Skeletal muscle satellite cell (primary cell): Measurements from ENCODE around the gene PARD6B. TPM values are rescaled to one million over a fixed set of nuclear protein-coding genes. Genes with fewer than 3 reads are reported as not detected.

ENCODE experiments used
- H3K27me3 ChIP-seq: 2 replicates; pipeline ENCODE4 v1.7.0; 2013; ENCODE audit warnings: low read length; ENCODE audit not compliant: control insufficient read depth, insufficient read depth
- H3K36me3 ChIP-seq: 2 replicates; pipeline ENCODE4 v1.7.0; 2013; ENCODE audit warnings: mild to moderate bottlenecking, control low read depth, low read length; ENCODE audit not compliant: insufficient read depth
- H3K4me1 ChIP-seq: 2 replicates; pipeline ENCODE4 v1.7.0; 2013; ENCODE audit warnings: low read length; ENCODE audit not compliant: control insufficient read depth, insufficient read depth
- H3K4me2 ChIP-seq: 2 replicates; pipeline ENCODE4 v1.7.0; 2013; ENCODE audit warnings: mild to moderate bottlenecking, low read length
- H3K4me3 ChIP-seq: 2 replicates; pipeline ENCODE4 v1.7.0; 2013; ENCODE audit warnings: low read length
- H3K9ac ChIP-seq: 2 replicates; pipeline ENCODE4 v1.7.0; 2013; ENCODE audit warnings: mild to moderate bottlenecking, low read depth, low read length, moderate library complexity
- H3K9me3 ChIP-seq: replicated peaks from 2 replicates; pipeline ENCODE4 v1.7.0; 2013; ENCODE audit warnings: mild to moderate bottlenecking, control low read depth, low read length
- total RNA-seq: library from RNA; depleted of rRNA; stranded (reverse); fragments of >200 nt; gene quantifications from 2 replicates; pipeline ENCODE4 v1.2.3, GENCODE V29; 2012; rRNA removed

PARD6B gene, protein sequence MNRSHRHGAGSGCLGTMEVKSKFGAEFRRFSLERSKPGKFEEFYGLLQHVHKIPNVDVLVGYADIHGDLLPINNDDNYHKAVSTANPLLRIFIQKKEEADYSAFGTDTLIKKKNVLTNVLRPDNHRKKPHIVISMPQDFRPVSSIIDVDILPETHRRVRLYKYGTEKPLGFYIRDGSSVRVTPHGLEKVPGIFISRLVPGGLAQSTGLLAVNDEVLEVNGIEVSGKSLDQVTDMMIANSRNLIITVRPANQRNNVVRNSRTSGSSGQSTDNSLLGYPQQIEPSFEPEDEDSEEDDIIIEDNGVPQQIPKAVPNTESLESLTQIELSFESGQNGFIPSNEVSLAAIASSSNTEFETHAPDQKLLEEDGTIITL
- total RNA-seq: 0.87 and 1.0 TPM in 2 replicates

DNA sequence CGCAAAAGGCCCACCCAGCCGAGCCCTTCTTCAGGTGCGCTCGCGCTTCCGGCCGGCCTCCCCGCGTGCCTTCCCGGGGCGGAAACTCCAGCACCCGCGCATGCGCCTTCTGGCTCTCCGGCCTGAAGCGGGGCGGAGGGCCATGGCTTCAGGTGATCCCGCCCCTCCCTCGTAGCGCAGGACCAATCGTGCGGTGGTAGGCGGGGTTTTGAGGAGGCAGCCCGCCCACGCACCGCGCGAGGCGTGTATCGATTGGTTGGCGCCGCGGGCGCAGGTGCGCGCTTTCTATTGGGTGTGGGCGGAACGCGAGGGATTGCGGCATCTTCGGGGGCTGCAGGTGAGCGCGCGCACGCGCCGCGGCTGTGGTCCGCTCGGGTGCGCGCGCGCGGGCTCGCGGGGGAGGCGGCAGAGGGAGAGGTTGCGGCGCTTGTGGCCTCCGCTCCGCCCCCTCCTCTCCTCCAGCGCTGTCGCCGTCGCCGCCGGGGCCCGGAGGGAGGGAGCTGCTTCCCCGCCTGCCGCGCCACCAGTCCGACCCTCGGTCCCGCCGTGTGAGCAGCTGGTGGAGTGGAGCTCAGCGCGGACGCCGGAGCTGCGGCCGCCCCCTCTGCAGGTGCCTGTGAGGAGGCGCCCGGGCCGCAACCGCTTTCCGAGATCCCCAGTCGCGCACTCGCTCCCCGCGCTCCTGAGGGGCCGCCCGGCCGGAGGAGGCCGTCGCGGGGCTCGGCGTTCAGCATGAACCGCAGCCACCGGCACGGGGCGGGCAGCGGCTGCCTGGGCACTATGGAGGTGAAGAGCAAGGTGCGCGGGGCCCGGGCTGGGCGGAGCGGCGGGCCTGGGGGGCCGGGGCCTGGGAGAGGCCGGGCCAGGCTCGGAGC, at the start of gene PARD6B:
PARD6B (plus strand) TSS at position 526 of the 875 bp plus-strand sequence; CDS start at position 733, 207 bp downstream.
- Histone ChIP-seq H3K9ac (peak within 1 kb of the TSS; percentile 39), H3K4me3 (peak within 1 kb of the TSS; percentile 92), H3K27me3 (peaks cover 23% of the 10 kb centered on the region), H3K4me1 (peaks cover 21% of the 10 kb centered on the region), H3K4me2 (peak within 1 kb of the TSS; percentile 98), H3K9me3 (no peaks in the 10 kb centered on the region), H3K36me3 (no peaks in the 10 kb centered on the region)

DNA sequence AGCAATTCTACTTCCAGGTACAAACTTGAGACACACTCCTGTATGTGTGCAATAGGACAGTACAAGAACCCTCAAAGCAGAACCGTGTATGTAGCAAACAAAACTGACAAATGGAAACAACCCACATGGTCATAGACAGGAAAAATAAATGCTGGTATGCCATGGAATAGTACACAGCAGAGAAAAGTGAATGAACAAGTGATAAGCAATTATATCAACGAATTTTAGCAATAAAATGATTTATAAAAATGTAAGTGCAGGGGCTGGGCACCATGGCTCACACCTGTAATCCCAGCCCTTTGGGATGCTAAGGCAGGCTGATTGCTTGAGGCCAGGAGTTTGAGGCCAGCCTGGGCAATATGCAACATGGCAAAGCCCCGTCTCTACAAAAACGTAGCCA, 49.3 kb upstream of the PARD6B start:
- H3K36me3 ChIP-seq: no peaks in the 10 kb centered on the region
- H3K27me3 ChIP-seq: peaks cover 24% of the 10 kb centered on the region
- no peak overlapping the region for H3K4me2 ChIP-seq
- H3K4me3 ChIP-seq: no peak overlapping the region
- H3K4me1 ChIP-seq: no peaks in the 10 kb centered on the region
- no peaks in the 10 kb centered on the region for H3K9me3 ChIP-seq
- no peak overlapping the region for H3K9ac ChIP-seq

- Histone ChIP-seq H3K36me3 (no peaks in the 10 kb centered on the region), H3K9me3 (no peaks in the 10 kb centered on the region), H3K9ac (no peak overlapping the region), H3K4me1 (no peaks in the 10 kb centered on the region), H3K27me3 (peaks cover 25% of the 10 kb centered on the region), H3K4me2 (no peak overlapping the region), H3K4me3 (no peak overlapping the region)
Measured at GRCh38 chr20:50682947-50683530, 48.3 kb upstream of the PARD6B start.

DNA sequence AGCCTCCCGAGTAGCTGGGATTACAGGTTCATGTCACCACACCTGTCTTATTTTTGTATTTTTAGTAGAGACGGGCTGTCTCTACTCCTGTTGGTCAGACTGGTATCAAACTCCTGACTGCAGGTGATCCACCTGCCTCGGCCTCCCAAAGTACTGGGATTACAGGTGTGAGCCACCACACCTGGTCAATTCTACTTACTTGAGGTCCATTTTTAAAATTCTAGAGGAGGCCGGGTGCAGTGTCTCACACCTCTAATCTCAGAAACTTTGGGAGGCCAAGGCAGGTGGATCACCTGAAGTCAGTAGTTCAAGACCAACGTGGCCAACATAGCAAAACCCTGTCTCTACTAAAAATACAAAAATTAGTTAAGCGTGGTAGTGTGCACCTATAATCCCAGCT, 47.8 kb upstream of the PARD6B start:
- no peaks in the 10 kb centered on the region for H3K4me1 ChIP-seq
- H3K4me2 ChIP-seq: no peak overlapping the region
- no peak overlapping the region for H3K9ac ChIP-seq

DNA sequence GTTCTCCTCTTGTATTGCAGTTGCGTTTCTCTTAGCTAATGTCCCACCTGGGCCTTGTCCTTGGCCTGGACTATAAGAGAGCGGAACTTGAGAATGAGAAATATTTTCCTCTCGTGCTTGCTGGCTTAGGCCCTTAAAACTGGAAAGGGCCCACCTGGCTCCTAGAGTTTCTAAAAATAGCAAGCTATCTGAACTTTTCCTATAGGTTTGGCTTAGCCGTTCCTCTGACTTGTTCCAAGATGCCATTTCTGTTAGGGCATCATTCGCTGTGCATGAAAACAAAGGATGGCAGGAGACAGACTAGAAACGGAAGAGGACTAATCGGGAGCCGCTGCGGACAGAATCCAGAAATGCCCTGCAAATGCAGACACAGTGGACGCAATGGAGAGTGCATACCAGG, 44.6 kb upstream of the PARD6B start:
- Histone ChIP-seq H3K4me2 (no peak overlapping the region), H3K9me3 (no peaks in the 10 kb centered on the region), H3K4me3 (no peak overlapping the region), H3K9ac (no peak overlapping the region), H3K27me3 (peaks cover 41% of the 10 kb centered on the region), H3K36me3 (no peaks in the 10 kb centered on the region), H3K4me1 (no peaks in the 10 kb centered on the region)

More for the DNA sequence above, 47.8 kb upstream of the PARD6B start:
- Histone ChIP-seq H3K36me3 (no peaks in the 10 kb centered on the region), H3K27me3 (peaks cover 30% of the 10 kb centered on the region), H3K9me3 (no peaks in the 10 kb centered on the region), H3K4me3 (no peak overlapping the region)

- Histone ChIP-seq H3K36me3 (no peaks in the 10 kb centered on the region), H3K9ac (no peak overlapping the region), H3K9me3 (no peaks in the 10 kb centered on the region), H3K4me1 (no peaks in the 10 kb centered on the region), H3K4me3 (no peak overlapping the region), H3K27me3 (peaks cover 51% of the 10 kb centered on the region), H3K4me2 (no peak overlapping the region)
Measured at GRCh38 chr20:50688256-50688975, 43.0 kb upstream of the PARD6B start.

DNA sequence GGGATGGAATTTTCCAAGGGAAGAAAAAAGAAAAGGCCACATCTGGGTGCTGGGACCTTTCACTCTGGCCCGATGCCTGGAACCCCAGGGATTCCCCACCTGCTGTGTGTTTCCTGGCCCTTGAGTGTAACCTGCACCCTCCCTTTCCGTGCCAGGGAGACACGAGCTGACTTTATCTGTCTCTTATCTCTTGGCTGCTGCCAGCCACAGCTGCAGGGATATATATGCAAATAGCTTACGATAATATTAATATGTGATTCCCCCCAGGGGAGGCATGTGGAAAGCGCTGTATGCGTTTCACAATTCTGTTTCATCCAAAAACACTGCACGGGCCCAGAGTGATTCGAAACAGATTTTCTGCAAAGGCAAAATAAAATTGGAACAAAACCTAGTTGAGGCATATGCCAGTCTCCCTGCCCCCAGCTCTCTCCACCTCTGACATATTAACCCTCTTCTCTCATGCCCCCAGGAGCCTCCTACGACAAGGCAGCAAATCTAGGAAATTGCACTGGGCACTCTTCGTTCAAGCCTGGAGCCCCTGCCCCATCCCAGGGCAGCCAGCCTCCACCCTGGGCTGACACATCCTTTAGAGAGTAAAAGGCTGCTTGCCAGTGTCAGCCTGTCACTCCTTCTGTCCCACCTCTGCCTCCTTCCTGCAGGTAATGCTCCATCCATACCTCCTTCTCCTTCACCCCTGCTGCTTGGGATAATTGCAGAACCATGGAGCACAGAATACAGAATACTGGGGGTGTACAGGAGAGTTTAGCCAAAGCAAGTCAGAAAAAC, 41.3 kb upstream of the PARD6B start:
- no peak overlapping the region for H3K4me3 ChIP-seq
- no peak overlapping the region for H3K9ac ChIP-seq
- no peaks in the 10 kb centered on the region for H3K36me3 ChIP-seq
- H3K27me3 ChIP-seq: peaks cover 58% of the 10 kb centered on the region
- H3K4me2 ChIP-seq: no peak overlapping the region
- H3K9me3 ChIP-seq: no peaks in the 10 kb centered on the region
- no peaks in the 10 kb centered on the region for H3K4me1 ChIP-seq

DNA sequence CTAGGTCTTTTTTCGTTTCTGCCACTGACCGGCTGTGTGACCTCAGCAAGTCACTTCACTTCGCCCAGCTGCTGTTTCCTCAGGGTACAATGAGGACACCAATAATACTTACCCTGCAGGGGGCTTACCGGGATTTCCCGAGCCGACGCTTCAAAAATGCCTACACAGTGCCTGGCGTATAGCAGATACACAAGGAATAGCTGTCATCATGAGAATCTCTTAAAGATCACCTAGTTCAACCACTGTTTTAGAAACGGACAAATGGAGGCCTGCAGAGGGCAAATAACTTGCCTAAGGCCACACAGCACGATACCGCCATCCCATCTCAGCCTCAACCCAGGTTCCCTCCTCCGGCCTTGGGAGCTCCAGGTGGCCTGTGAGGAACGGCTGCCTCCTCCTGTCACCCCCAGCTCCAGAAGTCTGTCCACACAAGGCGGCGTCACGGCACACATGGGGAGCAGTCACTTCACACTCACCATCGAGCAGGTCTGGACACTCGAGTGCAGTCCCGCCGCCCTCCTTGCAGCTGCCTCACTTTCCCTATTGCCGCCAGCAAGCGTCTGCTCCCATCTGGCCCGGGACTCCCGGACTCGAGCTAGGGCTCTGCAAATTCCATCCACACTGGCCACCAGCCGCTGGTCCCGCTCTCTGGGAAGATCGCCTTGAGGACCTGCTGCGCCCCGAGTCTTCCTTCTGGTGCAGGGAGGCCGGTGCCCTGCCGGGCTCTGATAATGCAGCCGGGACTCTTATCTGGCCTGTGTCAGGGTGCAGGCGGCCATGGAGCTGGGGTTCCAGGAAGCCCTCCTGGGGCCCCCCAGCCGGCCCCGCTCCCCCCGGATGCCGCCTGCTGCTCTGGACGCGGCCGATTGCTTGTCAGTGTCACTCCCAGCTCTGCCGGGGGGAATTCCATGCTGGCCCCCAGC, 40.5 kb upstream of the PARD6B start, which contains the start of gene RIPOR3:
RIPOR3 (minus strand) TSS at position 893 of the 923 bp plus-strand sequence; CDS start at position 479, 414 bp downstream.
- Histone ChIP-seq H3K9me3 (no peaks in the 10 kb centered on the region), H3K27me3 (peaks cover 67% of the 10 kb centered on the region), H3K36me3 (no peaks in the 10 kb centered on the region), H3K9ac (no peak within 1 kb of the TSS), H3K4me1 (no peaks in the 10 kb centered on the region), H3K4me3 (peak within 1 kb of the TSS; percentile 23), H3K4me2 (peak within 1 kb of the TSS; percentile 57)

GRCh38 chr20:50691573-50692551, 39.5 kb upstream of the PARD6B start:
- Histone ChIP-seq H3K9ac (no peak overlapping the region), H3K9me3 (no peaks in the 10 kb centered on the region), H3K4me1 (no peaks in the 10 kb centered on the region), H3K4me2 (peak overlapping the region; percentile 57), H3K4me3 (no peak overlapping the region), H3K36me3 (no peaks in the 10 kb centered on the region), H3K27me3 (peaks cover 69% of the 10 kb centered on the region)
